Karpas-422 (cell line): Measurements from ENCODE around the gene ATF7IP. TPM values are rescaled to one million over a fixed set of nuclear protein-coding genes. Genes with fewer than 3 reads are reported as not detected.
"Not testable (repeated sequence)": the region's sequence is repeated elsewhere in the genome, so short reads cannot be mapped to it uniquely, and the experiment has no call there.

Experiments used
- DNase-seq: peaks from one replicate; pipeline ENCODE4 v3.0.0-alpha.2; 2015
- H2AFZ ChIP-seq: fragments of 200-600 bp; sonication (generic); 2 replicates; pipeline ENCODE4 v1.6.1; 2014; ENCODE audit warnings: antibody characterized with exemption, low read length, mixed read lengths
- H3K27ac ChIP-seq: fragments of 200-600 bp; sonication (generic); 2 replicates; pipeline ENCODE4 v1.5.1; 2014; ENCODE audit warnings: mild to moderate bottlenecking, low read length, moderate library complexity
- H3K27me3 ChIP-seq: fragments of 200-600 bp; sonication (generic); 2 replicates; pipeline ENCODE4 v1.6.1; 2014; ENCODE audit warnings: low read length, mixed read lengths
- H3K36me3 ChIP-seq: fragments of 200-600 bp; sonication (generic); 2 replicates; pipeline ENCODE4 v1.6.1; 2014; ENCODE audit warnings: low read length, mixed read lengths; ENCODE audit not compliant: insufficient read depth
- H3K4me1 ChIP-seq: fragments of 200-600 bp; sonication (generic); 2 replicates; pipeline ENCODE4 v1.6.1; 2014; ENCODE audit warnings: mild to moderate bottlenecking, low read length, mixed read lengths
- H3K4me2 ChIP-seq: fragments of 200-600 bp; sonication (generic); 2 replicates; pipeline ENCODE4 v1.6.1; 2014; ENCODE audit warnings: low read length, low read depth, mild to moderate bottlenecking; ENCODE audit not compliant: poor library complexity, severe bottlenecking
- H3K4me3 ChIP-seq: fragments of 200-600 bp; sonication (generic); 2 replicates; pipeline ENCODE4 v1.5.1; 2014; ENCODE audit warnings: mild to moderate bottlenecking, antibody characterized with exemption, low read length, mixed read lengths
- H3K79me2 ChIP-seq: fragments of 200-600 bp; sonication (generic); 2 replicates; pipeline ENCODE4 v1.6.1; 2014; ENCODE audit warnings: mild to moderate bottlenecking, low read length, mixed read lengths
- H3K9ac ChIP-seq: fragments of 200-600 bp; sonication (generic); 2 replicates; pipeline ENCODE4 v1.6.0; 2014; ENCODE audit warnings: low read length
- H3K9me2 ChIP-seq: fragments of 200-600 bp; sonication (generic), shearing (Covaris generic); replicated peaks from 2 replicates; pipeline ENCODE4 v1.6.0; 2014; ENCODE audit warnings: mild to moderate bottlenecking, low read length, moderate library complexity; ENCODE audit not compliant: insufficient read depth
- H3K9me3 ChIP-seq: fragments of 300-700, 200-600 bp; sonication (generic); 2 replicates; pipeline ENCODE4 v1.6.1; 2014; ENCODE audit warnings: low read length, mixed read lengths
- H4K20me1 ChIP-seq: fragments of 200-600 bp; sonication (generic); 2 replicates; pipeline ENCODE4 v1.6.1; 2014; ENCODE audit warnings: mild to moderate bottlenecking, antibody characterized with exemption, low read length, low read depth; ENCODE audit not compliant: insufficient read depth
- total RNA-seq: library from RNA; depleted of rRNA; stranded (reverse); fragments of >200 nt; shearing (Covaris generic); gene quantifications from 2 replicates; pipeline ENCODE4 v1.2.3, GENCODE V29; 2014; ENCODE audit warnings: low replicate concordance

ATF7IP gene
- total RNA-seq, 1 experiment from 2014 or later = 88.4 TPM

DNA sequence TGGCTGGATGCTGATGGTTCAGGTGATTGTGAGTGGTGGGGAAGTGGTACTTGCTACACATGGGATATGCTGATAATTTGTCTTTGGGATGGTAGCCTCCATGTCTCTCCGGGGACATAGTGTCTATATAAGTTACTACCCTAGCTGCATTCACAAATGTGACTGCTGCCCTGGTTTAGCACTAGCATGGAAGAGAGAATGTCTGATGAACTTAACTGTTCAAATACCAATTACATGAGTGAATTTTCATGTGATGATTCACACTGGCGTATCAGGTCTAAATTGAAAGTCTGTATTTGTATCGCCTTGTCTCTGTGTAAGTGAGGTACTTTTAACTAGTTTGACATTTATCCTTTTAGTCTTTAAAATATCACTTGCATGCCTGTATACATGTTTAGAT lies 34.4 kb downstream of the ATF7IP start:
- Histone ChIP-seq H3K27me3 (no peaks in the 10 kb centered on the region), H3K4me2 (peak overlapping the region; percentile 3), H3K9me3 (peaks cover 6% of the 10 kb centered on the region; the same call in 1 of the 2 replicates), H3K4me1 (peaks cover 67% of the 10 kb centered on the region), H3K9me2 (no peaks in the 10 kb centered on the region), H3K79me2 (peaks cover 95% of the 10 kb centered on the region), H3K36me3 (peaks cover 14% of the 10 kb centered on the region), H3K4me3 (no peak overlapping the region), H2AFZ (no peak overlapping the region), H3K9ac (no peak overlapping the region), H3K27ac (0 out of 2 replicates have a peak overlapping the region, but pooled peaks have one; percentile 1), H4K20me1 (no peaks in the 10 kb centered on the region)
- no peak for DNase-seq

DNA sequence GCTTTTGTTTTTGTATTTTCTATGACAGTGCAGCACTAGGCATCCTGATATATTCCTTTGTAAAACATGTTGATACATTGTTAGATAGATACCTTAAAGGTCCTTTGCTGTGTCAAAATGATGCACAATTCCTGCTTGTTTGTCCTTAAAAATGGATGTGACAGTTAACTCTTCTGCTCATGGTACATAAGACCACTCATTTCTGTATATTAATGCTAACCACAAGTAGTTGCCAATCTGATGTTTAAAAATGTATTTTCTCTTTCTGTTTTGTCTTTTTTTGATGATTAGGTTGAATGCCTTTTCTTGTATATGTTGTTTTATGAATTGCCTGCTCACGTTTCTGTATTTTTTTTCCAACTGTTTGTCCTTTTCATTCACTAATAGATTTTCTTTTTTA lies 35.1 kb downstream of the ATF7IP start:
- Histone ChIP-seq H3K27me3 (no peaks in the 10 kb centered on the region), H3K27ac (peak overlapping the region; percentile 1; the same call in 1 of the 2 replicates), H4K20me1 (no peaks in the 10 kb centered on the region), H3K9ac (no peak overlapping the region), H2AFZ (no peak overlapping the region), H3K9me3 (peaks cover 6% of the 10 kb centered on the region; the same call in 1 of the 2 replicates), H3K79me2 (peaks cover 99% of the 10 kb centered on the region), H3K4me2 (peak overlapping the region; percentile 3), H3K9me2 (no peaks in the 10 kb centered on the region), H3K4me1 (peaks cover 60% of the 10 kb centered on the region), H3K36me3 (peaks cover 16% of the 10 kb centered on the region), H3K4me3 (no peak overlapping the region)
- DNase-seq = no peak

DNA sequence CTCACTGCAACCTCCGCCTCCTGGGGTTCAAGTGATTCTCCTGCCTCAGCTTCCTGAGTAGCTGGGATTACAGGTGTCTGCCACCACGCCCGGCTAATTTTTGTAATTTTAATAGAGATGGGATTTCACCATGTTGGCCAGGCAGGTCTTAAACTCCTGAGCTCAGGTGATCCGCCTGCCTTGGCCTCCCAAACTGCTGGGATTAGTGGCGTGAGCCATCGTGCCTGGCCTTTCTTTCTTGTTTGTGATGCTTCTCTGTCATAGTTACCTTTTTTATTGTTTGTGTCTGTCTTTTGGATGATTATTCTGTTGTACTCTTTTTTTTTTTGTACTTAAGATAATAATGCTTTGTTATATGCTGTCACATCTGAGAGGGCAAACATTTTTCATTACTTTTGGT lies 35.8 kb downstream of the ATF7IP start:
- H3K36me3 ChIP-seq = peaks cover 21% of the 10 kb centered on the region
- H3K9me2 ChIP-seq, H3K27ac ChIP-seq, DNase-seq, H3K9ac ChIP-seq, H3K4me3 ChIP-seq, H2AFZ ChIP-seq, H3K9me3 ChIP-seq, H3K4me2 ChIP-seq, H4K20me1 ChIP-seq, H3K27me3 ChIP-seq: not testable (repeated sequence)
- peaks cover 100% of the 10 kb centered on the region for H3K79me2 ChIP-seq
- peaks cover 53% of the 10 kb centered on the region for H3K4me1 ChIP-seq

DNA sequence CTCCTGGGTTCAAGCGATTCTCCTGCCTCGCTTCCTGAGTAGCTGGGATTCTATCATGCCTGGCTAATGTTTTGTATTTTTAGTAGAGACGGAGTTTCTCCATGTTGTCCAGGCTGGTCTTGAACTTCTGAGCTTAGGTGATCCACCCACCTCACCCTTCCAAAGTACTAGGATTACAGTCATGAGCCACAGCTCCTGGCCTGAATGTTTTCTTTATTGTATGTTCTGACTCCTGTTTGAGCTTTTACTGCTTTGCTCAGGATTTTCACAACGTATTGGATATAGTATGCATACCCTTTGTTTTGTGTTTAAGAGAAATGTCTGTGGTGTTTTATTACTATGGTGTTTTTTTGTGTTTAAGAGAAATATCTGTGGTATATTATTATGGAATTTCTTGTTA lies 37.2 kb downstream of the ATF7IP start:
- Histone ChIP-seq H3K9ac (no peak overlapping the region), H3K27ac (peak overlapping the region; percentile 62), H4K20me1 (no peaks in the 10 kb centered on the region), H3K4me3 (no peak overlapping the region), H3K27me3 (no peaks in the 10 kb centered on the region), H3K36me3 (peaks cover 24% of the 10 kb centered on the region), H3K9me2 (no peaks in the 10 kb centered on the region), H2AFZ (no peak overlapping the region), H3K4me2 (peak overlapping the region; percentile 46), H3K9me3 (peaks cover 9% of the 10 kb centered on the region), H3K4me1 (peaks cover 44% of the 10 kb centered on the region), H3K79me2 (peaks cover 99% of the 10 kb centered on the region)
- DNase-seq = no peak

DNA sequence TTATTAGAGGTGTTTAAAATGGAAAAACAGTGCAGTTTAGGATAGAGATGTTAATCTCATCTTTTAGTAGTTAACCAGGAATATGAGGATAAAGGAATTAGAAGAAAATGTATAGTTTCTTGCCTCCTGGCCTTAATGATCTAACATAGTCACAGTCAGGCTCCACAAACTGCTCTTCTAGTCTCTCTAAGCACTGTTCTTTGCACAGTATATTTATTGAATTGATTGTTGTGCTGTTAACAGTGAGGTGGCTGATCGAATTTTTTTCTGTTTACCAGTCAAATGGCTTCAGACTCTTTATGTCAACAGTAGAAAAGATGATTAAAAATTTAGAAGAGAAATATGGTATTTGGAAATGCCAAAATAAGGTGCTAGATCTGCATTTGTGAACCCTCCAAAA lies 37.8 kb downstream of the ATF7IP start:
- peaks cover 11% of the 10 kb centered on the region for H3K9me3 ChIP-seq
- H3K27me3 ChIP-seq = no peaks in the 10 kb centered on the region
- no peak for DNase-seq
- H3K4me2 ChIP-seq = peak overlapping the region; percentile 46
- H3K4me1 ChIP-seq = peaks cover 41% of the 10 kb centered on the region
- H3K4me3 ChIP-seq = peak overlapping the region; percentile 28; the same call in 1 of the 2 replicates
- no peaks in the 10 kb centered on the region for H3K9me2 ChIP-seq
- H3K36me3 ChIP-seq = peaks cover 24% of the 10 kb centered on the region
- H3K27ac ChIP-seq = peak overlapping the region; percentile 62
- peaks cover 99% of the 10 kb centered on the region for H3K79me2 ChIP-seq
- no peaks in the 10 kb centered on the region for H4K20me1 ChIP-seq
- peak overlapping the region; percentile 16 for H3K9ac ChIP-seq
- H2AFZ ChIP-seq = no peak overlapping the region

DNA sequence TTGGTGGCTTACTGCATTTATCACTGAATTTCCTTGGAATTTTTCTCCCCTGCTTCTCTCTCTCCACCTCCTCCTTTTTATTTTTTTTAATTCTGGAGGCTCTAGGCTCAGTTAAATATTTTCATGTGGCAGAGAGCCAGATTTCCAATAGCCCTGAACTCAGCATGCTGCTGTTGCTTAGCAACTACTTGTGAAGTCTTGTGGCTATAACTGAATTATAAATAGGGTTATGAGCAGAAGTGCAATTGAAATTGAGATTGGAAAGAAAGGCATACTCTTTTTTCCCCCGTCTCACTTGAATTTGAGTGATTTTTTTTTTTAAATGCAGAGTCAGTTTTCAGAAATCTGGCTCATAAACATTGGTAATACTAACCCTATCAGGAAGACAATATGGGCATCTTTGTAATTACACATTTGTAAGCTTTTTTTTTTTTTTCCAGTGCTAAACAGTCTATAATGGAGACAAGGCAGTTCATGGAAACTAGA lies 38.3 kb downstream of the ATF7IP start:
- no peaks in the 10 kb centered on the region for H3K27me3 ChIP-seq
- H4K20me1 ChIP-seq = no peaks in the 10 kb centered on the region
- no peak overlapping the region for H2AFZ ChIP-seq
- H3K9me3 ChIP-seq = peaks cover 11% of the 10 kb centered on the region
- peaks cover 27% of the 10 kb centered on the region for H3K36me3 ChIP-seq
- peaks cover 99% of the 10 kb centered on the region for H3K79me2 ChIP-seq
- H3K4me3 ChIP-seq = peak overlapping the region; percentile 28
- no peaks in the 10 kb centered on the region for H3K9me2 ChIP-seq
- peak; percentile 88 for DNase-seq
- H3K27ac ChIP-seq = peak overlapping the region; percentile 62
- peak overlapping the region; percentile 16 for H3K9ac ChIP-seq
- peaks cover 41% of the 10 kb centered on the region for H3K4me1 ChIP-seq
- peak overlapping the region; percentile 46 for H3K4me2 ChIP-seq

DNA sequence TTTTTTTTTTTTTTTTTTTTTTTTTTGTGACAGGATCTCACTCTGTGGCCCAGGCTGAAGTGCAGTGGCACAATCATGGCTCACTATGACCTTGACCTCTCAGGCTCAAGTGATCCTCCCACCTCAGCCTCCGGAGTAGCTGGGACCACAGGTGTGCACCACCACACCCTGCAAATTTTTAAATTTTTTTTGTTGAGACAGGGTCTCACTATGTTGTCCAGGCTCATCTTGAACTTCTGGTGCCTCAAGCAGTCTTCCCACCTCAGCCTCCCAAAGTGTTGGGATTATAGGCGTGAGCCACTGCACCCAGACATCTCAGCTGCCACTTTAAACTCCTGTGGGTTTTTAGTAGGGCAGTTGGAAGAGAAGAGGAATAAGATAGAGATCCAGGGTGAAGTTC lies 39.9 kb downstream of the ATF7IP start:
- not testable (repeated sequence) for H3K27ac ChIP-seq, H3K27me3 ChIP-seq, DNase-seq, H2AFZ ChIP-seq, H3K9ac ChIP-seq, H3K4me3 ChIP-seq, H4K20me1 ChIP-seq, H3K9me2 ChIP-seq, H3K4me2 ChIP-seq
- Histone ChIP-seq H3K9me3 (peaks cover 19% of the 10 kb centered on the region), H3K79me2 (peaks cover 99% of the 10 kb centered on the region), H3K36me3 (peaks cover 38% of the 10 kb centered on the region), H3K4me1 (peaks cover 32% of the 10 kb centered on the region)

DNA sequence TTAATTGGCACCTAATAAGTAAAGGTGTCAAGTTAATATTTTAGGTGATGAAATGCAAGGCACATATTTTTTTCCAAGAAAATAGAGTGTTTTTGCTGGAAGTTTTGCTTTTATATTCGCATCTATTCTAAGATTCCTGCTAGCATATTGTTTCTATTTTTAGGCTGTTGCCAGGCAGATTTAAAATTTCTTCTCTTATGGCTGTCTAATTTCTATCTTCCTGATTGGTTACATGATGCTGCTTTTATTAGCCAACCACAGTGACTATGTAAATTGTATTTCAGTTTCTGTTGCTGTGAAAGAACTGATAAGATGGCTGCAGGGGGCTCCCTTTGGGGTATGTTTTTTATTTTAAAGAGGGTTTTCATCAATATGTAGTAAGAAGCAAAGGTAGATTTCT lies 42.7 kb downstream of the ATF7IP start:
- H3K27me3 ChIP-seq = no peaks in the 10 kb centered on the region
- H3K4me1 ChIP-seq = peaks cover 16% of the 10 kb centered on the region
- H3K79me2 ChIP-seq = peaks cover 97% of the 10 kb centered on the region
- peaks cover 28% of the 10 kb centered on the region for H3K9me3 ChIP-seq
- no peaks in the 10 kb centered on the region for H4K20me1 ChIP-seq
- H3K4me3 ChIP-seq = no peak overlapping the region
- no peak overlapping the region for H3K9ac ChIP-seq
- H3K9me2 ChIP-seq = no peaks in the 10 kb centered on the region
- peaks cover 47% of the 10 kb centered on the region for H3K36me3 ChIP-seq
- H3K4me2 ChIP-seq = no peak overlapping the region
- peak; percentile 77 for DNase-seq
- no peak overlapping the region for H3K27ac ChIP-seq
- no peak overlapping the region for H2AFZ ChIP-seq
